Mesodermal cell (in vitro differentiated cells): ENCODE results near the gene GSN.

ENCODE experiments used
- H3K27ac ChIP-seq: 2 replicates; pipeline ENCODE4 v1.7.0; 2013; ENCODE audit warnings: mild to moderate bottlenecking, low read depth, low read length, moderate library complexity; ENCODE audit not compliant: severe bottlenecking
- H3K36me3 ChIP-seq: 2 replicates; pipeline ENCODE4 v1.7.1; 2013; ENCODE audit warnings: mild to moderate bottlenecking, low read length, moderate library complexity; ENCODE audit not compliant: control insufficient read depth, insufficient read depth
- H3K4me1 ChIP-seq: one replicate; pipeline ENCODE4 v1.7.1; 2013; ENCODE audit warnings: mild to moderate bottlenecking, low read length; ENCODE audit not compliant: insufficient read depth, control insufficient read depth, poor library complexity, severe bottlenecking
- H3K4me3 ChIP-seq: 2 replicates; pipeline ENCODE4 v1.7.0; 2013; ENCODE audit warnings: low read length, control low read depth, mild to moderate bottlenecking; ENCODE audit not compliant: insufficient read depth, poor library complexity, severe bottlenecking; ENCODE audit errors: extremely low read depth
- H3K9me3 ChIP-seq: 2 replicates; pipeline ENCODE4 v1.7.1; 2013; ENCODE audit warnings: mild to moderate bottlenecking, low read length, moderate library complexity; ENCODE audit not compliant: control insufficient read depth
- WGBS, 2 experiments: methylation state at CpG; one replicate each; pipeline ENCODE4 v1.1.5; 2013; ENCODE audit warnings: missing lambda C conversion rate in 2 of 2; ENCODE audit not compliant: insufficient coverage in 2 of 2; 5-methylcytosine and 5-hydroxymethylcytosine counted together

GSN gene

GRCh38 chr9:121307976-121308375 is 40.0 kb downstream of the GSN start:
- Histone ChIP-seq H3K36me3 (peaks cover 90% of the 10 kb centered on the region), H3K27ac (no peak overlapping the region), H3K4me3 (no peak overlapping the region), H3K4me1 (no peaks in the 10 kb centered on the region), H3K9me3 (no peaks in the 10 kb centered on the region)
- WGBS, 2 experiments: 83 to 100% methylated on average over 1 of the region's 2 CpGs

- Histone ChIP-seq H3K27ac (no peak overlapping the region), H3K4me3 (no peak overlapping the region), H3K36me3 (peaks cover 90% of the 10 kb centered on the region), H3K9me3 (no peaks in the 10 kb centered on the region), H3K4me1 (no peaks in the 10 kb centered on the region)
- WGBS, 2 experiments: 97% methylated on average over 13 of the region's 13 CpGs
Observed at GRCh38 chr9:121308765-121309164, 40.8 kb downstream of the GSN start.

- H3K27ac ChIP-seq: no peak overlapping the region
- WGBS, 2 experiments: 85 to 92% methylated on average over 4 of the region's 6 CpGs
- no peaks in the 10 kb centered on the region for H3K4me1 ChIP-seq
- H3K4me3 ChIP-seq: no peak overlapping the region
- H3K9me3 ChIP-seq: no peaks in the 10 kb centered on the region
- H3K36me3 ChIP-seq: peaks cover 90% of the 10 kb centered on the region
Observed at GRCh38 chr9:121309171-121309570, 41.2 kb downstream of the GSN start.

- H3K4me3 ChIP-seq: no peak overlapping the region
- no peaks in the 10 kb centered on the region for H3K9me3 ChIP-seq
- WGBS, 2 experiments: 86 to 91% methylated on average over 4 to 7 of the region's 7 CpGs
- peaks cover 88% of the 10 kb centered on the region for H3K36me3 ChIP-seq
- H3K27ac ChIP-seq: no peak overlapping the region
- H3K4me1 ChIP-seq: no peaks in the 10 kb centered on the region
Observed at GRCh38 chr9:121309833-121310425, 42.0 kb downstream of the GSN start.

GRCh38 chr9:121310571-121310970 is 42.6 kb downstream of the GSN start:
- no peak overlapping the region for H3K4me3 ChIP-seq
- H3K4me1 ChIP-seq: no peaks in the 10 kb centered on the region
- no peaks in the 10 kb centered on the region for H3K9me3 ChIP-seq
- H3K36me3 ChIP-seq: peaks cover 85% of the 10 kb centered on the region
- WGBS, 2 experiments: 92 to 99% methylated on average over 9 of the region's 9 CpGs
- no peak overlapping the region for H3K27ac ChIP-seq

- no peak overlapping the region for H3K4me3 ChIP-seq
- H3K36me3 ChIP-seq: peaks cover 84% of the 10 kb centered on the region
- H3K9me3 ChIP-seq: no peaks in the 10 kb centered on the region
- WGBS, 2 experiments: 94 to 97% methylated on average over 15 to 16 of the region's 17 CpGs
- H3K4me1 ChIP-seq: no peaks in the 10 kb centered on the region
- H3K27ac ChIP-seq: no peak overlapping the region
Observed at GRCh38 chr9:121312169-121312568, 44.2 kb downstream of the GSN start.

GRCh38 chr9:121313458-121314152 is 45.6 kb downstream of the GSN start:
- 90 to 100% methylated on average over 7 to 8 of the region's 10 CpGs for WGBS, 2 experiments
- H3K9me3 ChIP-seq: no peaks in the 10 kb centered on the region
- H3K4me1 ChIP-seq: no peaks in the 10 kb centered on the region
- peaks cover 88% of the 10 kb centered on the region for H3K36me3 ChIP-seq
- no peak overlapping the region for H3K27ac ChIP-seq
- H3K4me3 ChIP-seq: no peak overlapping the region

- H3K36me3 ChIP-seq: peaks cover 79% of the 10 kb centered on the region
- no peak overlapping the region for H3K27ac ChIP-seq
- no peaks in the 10 kb centered on the region for H3K9me3 ChIP-seq
- H3K4me3 ChIP-seq: no peak overlapping the region
- 72 to 87% methylated on average over 3 of the region's 6 CpGs for WGBS, 2 experiments
- H3K4me1 ChIP-seq: no peaks in the 10 kb centered on the region
Observed at GRCh38 chr9:121316378-121316777, 48.4 kb downstream of the GSN start.

GRCh38 chr9:121316852-121317373 is 49.0 kb downstream of the GSN start:
- H3K36me3 ChIP-seq: peaks cover 77% of the 10 kb centered on the region
- H3K4me3 ChIP-seq: no peak overlapping the region
- 97% methylated on average over 9 to 11 of the region's 11 CpGs for WGBS, 2 experiments
- H3K9me3 ChIP-seq: no peaks in the 10 kb centered on the region
- H3K27ac ChIP-seq: no peak overlapping the region
- no peaks in the 10 kb centered on the region for H3K4me1 ChIP-seq

GRCh38 chr9:121317737-121318630 is 50.0 kb downstream of the GSN start:
- 100% methylated on average over 1 to 2 of the region's 6 CpGs for WGBS, 2 experiments
- H3K4me1 ChIP-seq: no peaks in the 10 kb centered on the region
- peaks cover 78% of the 10 kb centered on the region for H3K36me3 ChIP-seq
- H3K4me3 ChIP-seq: no peak overlapping the region
- H3K9me3 ChIP-seq: no peaks in the 10 kb centered on the region
- H3K27ac ChIP-seq: no peak overlapping the region
